ENCODE measurements around the gene SLC46A1. TPM values are rescaled to one million over a fixed set of nuclear protein-coding genes. Genes with fewer than 3 reads are reported as not detected.

The SLC46A1 gene
- total RNA-seq, 1 donor from 2014 or later, result 5.9 TPM

Small RNA genes within 50 kb of the gene (microRNA-seq; reads per million reads assigned to microRNA genes)
- gene MIR4723 (ENCODE audit: unreplicated experiment), result not detected

Other genes starting within 250 kb of the SLC46A1 start
- gene TMEM97, start 87.0 kb downstream of the SLC46A1 start, total RNA-seq, result 58.5 and 60.5 TPM in 2 replicates
- 55.3 and 61.9 TPM in 2 replicates for gene IFT20, start 70.7 kb downstream of the SLC46A1 start, total RNA-seq
- 57.0 and 59.2 TPM in 2 replicates for gene TNFAIP1, start 70.5 kb downstream of the SLC46A1 start, total RNA-seq
- 79.8 and 80.2 TPM in 2 replicates for gene POLDIP2, start 48.7 kb downstream of the SLC46A1 start, total RNA-seq
- gene SEBOX, start 41.0 kb downstream of the SLC46A1 start, total RNA-seq, result not detected in 2 replicates
- gene VTN, start 35.9 kb downstream of the SLC46A1 start, total RNA-seq, result 0.70 and 0.97 TPM in 2 replicates
- gene SARM1, start 34.5 kb downstream of the SLC46A1 start, total RNA-seq, result 27.8 and 31.7 TPM in 2 replicates
- not detected in 2 replicates for gene SLC13A2, start 67.4 kb upstream of the SLC46A1 start, total RNA-seq
- not detected in 2 replicates for gene FOXN1, start 100.1 kb upstream of the SLC46A1 start, total RNA-seq
- 26.0 and 34.9 TPM in 2 replicates for gene UNC119, start 146.4 kb upstream of the SLC46A1 start, total RNA-seq
- gene PIGS, start 165.3 kb upstream of the SLC46A1 start, total RNA-seq, result 80.0 and 84.3 TPM in 2 replicates
- 2.7 and 3.2 TPM in 2 replicates for gene ALDOC, start 170.7 kb upstream of the SLC46A1 start, total RNA-seq
- gene SPAG5, start 192.8 kb upstream of the SLC46A1 start, total RNA-seq, result 15.2 and 15.6 TPM in 2 replicates
- 7.9 and 10.3 TPM in 2 replicates for gene RSKR, start 208.0 kb upstream of the SLC46A1 start, total RNA-seq
- 159 and 173 TPM in 2 replicates for gene BLTP2, start 238.9 kb upstream of the SLC46A1 start, total RNA-seq